DMS 273 treated with DMSO at 0.1 percent for 48 hours (cell line): ENCODE data around the gene TTLL5.
"Not testable (repeated sequence)": the region's sequence is repeated elsewhere in the genome, so short reads cannot be mapped to it uniquely, and the experiment has no call there.

Experiments used
- DNase-seq: peaks from one replicate; lab custom pipeline; 2025; lab: John Stamatoyannopoulos, UW

Gene TTLL5

GRCh38 chr14:75650253-75651058, 10.6 kb upstream of the TTLL5 start:
- no peak for DNase-seq

- no peak for DNase-seq
Observed at GRCh38 chr14:75653563-75653962, 7.5 kb upstream of the TTLL5 start.

DNA sequence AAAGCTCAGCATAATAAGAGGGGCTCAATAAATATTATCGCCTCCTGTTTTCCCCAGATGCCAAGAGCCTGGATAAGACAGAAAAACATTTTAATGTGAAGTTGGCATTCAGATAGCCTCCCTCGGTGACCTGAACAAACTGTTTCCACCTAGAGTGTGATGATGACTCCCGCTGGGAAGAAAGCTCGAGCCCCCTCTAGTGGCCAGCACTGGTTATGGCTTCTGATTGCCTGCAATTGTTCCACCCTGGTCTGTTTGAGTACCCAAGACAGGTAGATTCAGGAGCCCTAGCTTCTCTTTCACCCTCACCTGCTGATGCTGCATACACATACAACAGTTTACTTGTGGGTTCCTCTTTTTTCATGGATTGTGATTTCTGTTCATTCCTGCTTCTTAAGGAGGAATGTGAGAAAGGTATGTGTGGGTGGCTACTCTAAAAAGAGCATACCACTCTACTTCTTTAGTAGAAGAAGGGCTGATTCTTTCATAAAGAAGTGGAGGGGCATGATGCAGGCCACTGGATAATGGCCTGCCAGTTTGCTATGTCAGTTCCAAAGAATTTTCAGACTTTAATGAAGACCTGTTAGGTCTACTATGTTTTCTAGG, 6.8 kb upstream of the TTLL5 start:
- DNase-seq: no peak

DNA sequence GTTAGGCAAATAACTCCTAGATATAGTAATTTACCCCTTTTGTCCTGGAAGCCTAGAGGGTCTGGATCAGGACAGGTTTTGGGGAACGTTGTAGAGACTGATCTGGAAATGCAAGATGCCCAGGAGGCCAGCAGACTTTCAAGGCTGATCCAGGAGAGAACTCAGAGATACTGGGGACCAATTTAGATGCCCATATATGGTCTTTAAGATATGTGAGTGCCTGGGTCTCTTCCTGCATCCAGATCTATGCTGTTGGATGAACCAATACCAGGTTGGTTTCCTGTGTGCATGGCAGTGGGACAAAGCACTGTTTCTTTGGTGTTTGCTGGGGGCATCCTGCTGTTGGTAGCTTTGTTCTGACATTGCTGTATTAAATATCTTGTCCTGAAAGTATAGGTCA, 5.8 kb upstream of the TTLL5 start:
- DNase-seq: no peak

GRCh38 chr14:75657331-75657730, 3.7 kb upstream of the TTLL5 start:
- no peak for DNase-seq

GRCh38 chr14:75658957-75659356, 2.1 kb upstream of the TTLL5 start:
- no peak for DNase-seq

DNA sequence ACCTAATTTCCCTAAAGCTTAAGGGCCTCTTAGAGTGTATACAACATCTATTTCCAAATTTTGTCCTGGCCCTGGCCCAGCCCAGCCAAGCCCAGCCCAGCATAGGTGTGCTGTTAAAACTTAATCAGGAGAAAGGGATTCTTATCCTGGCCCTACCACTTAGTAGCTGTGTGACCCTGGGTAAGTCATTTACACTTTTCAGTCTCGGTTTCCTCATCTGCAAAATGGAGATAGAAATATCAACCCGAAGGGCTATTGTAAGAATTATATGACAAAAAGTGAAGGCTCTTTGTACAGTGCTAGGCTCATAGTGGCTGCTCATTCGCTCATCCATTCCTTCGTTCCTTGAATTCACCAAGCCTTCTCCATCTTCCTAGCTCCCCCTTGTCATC, 812 bp upstream of the TTLL5 start:
- DNase-seq: no peak

DNA sequence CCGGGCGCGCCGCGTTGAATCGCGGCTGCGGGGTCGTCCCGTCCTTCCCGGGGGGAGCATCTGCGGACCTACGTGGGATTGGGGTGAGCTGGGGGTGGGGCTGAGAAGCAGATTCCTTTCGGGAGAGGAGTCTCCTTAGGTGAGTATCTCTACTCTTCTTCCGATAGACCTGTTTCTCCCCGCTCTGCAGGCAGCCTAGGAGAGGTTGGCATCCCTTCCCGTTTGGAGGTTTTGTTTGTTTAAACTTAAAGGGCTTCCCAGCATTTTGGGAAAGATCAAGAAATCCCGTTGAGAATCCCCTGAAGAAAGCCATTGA, 411 bp downstream of the TTLL5 start:
- DNase-seq: no peak

GRCh38 chr14:75662966-75663365, 1.9 kb downstream of the TTLL5 start:
- DNase-seq: no peak

GRCh38 chr14:75667099-75667765, 6.2 kb downstream of the TTLL5 start:
- no peak for DNase-seq

DNA sequence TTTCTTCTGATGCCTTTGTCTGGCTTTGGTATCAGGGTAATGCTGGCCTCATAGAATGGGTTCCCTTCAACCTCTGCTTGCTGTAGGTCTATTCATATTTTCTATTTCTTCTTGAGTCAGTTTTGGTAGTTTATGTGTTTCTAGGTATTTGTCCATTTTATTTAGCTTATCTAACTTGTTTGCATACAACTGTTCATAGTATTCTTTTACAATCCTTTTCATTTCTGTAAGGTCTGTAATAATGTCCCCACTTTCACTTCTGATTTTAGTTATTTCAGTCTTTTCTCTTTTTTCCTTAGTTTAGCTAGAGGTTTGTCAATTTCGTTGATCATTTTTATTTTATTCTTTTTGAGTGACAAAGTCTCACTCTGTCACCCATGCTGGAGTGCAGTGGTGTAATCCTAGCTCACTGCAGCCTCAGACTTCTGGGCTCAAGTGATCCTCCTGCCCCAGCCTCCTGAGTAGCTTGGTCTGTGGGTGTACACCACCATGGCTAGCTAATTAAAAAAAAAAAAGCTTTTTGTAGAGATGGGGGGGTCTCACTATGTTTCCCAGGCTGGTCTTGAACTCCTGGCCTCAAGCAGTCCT, 11.7 kb downstream of the TTLL5 start:
- no peak for DNase-seq

DNA sequence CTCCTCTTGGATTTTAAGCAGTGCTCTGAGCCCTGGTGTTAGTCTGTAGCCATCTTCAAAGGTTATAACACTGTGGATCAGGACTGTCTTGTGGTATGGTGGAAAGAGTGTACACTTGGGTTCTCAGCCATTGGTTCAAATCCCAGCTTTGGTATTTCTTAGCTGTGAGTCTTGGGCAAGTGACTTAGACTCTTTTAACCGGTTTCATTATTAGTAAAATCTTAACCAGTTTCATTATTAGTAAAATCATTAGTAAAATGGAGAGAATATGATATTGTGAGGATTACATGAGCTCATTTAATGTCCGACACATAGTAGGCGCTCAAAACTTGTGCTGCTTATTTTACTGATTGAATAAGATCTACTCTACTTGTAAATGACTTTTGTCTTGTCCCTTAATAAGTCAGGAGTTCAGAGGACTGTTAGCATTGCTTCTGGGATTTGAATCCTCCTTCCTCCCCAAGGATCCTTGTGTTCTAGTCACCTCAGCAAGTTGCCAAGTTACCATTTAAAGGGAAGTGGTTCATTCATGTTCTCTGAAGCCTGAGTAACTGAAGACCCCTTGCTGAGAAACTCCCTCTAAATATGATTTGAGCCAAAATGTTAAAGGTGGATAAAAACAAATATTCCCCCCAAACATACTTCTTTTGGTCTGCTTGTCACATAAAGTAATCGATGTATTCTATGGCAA, 12.4 kb downstream of the TTLL5 start:
- no peak for DNase-seq

DNA sequence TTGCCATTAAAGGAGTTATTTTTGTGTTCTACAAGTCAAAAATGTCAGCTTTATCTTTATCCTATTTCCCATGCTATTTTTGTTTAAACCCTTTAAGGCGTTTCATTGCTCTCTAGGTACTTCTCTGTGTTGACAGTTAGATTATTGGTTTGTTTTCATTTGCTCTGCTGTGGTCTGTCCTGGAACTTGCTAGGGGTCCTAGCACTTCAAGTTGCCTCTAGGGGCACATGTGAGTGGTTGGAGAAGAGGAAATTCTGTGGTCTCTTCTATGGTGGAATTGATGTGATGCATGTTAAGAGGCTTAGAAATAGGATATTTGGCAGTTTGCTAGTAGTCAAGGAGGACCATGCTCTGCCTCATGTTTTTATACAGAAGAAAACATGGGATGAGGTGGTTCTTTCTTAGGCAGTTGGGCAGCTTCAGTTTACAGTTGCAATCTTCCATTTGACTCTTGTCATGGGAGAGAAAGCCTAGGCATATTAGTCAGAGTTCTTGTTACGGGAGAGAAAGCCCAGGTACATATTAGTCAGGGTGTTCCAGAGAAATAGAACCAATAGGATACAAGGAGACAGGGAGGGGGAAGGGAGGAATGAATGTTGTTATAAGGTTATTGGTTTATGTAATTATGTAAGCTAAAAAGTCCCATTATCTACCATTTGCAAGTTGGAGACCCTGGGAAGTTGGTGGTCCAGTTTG, 14.4 kb downstream of the TTLL5 start:
- DNase-seq: no peak

DNA sequence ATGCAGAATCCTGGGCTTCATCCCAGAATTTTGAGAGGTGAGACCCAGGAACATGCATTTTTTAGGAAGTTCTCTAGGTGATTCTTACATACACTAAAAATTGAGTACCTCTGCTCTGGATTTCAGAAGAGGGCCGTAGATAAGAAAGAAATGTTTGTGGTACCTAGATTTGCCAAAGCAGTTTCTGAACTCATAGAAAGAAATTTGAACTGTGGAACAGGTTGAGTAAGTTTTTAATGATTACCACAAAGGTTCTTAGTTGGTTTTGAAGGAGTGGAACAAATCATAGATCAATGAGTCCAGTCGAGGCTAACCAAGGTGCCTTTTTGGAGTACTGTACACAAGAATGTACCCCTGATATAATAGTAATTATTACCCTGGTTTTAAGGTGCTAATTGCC, 24.9 kb downstream of the TTLL5 start:
- no peak for DNase-seq

DNA sequence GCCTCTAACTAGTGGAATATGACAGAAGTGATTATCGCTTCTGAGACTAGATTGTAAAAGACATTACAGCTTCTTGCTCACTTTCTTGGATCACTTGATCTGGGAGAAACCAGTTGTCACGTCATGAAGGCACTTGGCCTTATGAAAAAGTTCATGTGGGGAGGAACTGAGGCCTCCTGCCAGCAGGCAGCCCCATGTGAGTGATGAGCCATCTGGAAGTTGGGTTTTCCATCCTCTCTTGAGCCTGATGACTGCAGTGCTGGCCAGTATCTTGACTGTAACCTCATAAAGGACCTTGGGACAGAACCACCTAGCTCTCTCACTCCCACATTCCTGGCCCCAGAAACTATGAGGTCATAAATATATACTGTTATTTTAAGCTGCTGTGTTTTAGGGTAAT, 28.0 kb downstream of the TTLL5 start:
- DNase-seq: no peak

- DNase-seq: no peak
Observed at GRCh38 chr14:75690010-75690409, 29.0 kb downstream of the TTLL5 start.

DNA sequence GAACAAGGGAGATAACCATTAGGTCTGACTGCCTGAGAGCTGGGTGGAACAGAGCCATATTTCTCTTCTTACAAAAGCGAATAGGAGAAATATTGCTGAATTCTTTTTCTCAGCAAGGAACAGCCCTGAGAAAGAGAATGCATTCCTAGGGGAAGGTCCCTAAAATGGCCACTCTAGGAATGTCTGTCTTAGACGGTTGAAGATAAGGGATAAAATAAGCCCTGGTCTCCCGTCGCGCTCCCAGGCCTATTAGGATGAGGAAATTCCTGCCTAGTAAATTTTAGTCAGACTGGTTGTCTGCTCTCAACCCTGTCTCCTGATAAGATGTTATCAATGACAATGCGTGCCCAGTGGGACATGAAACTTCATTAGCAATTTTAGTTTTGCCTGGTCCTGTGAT, 34.0 kb downstream of the TTLL5 start:
- not testable (repeated sequence) for DNase-seq

DNA sequence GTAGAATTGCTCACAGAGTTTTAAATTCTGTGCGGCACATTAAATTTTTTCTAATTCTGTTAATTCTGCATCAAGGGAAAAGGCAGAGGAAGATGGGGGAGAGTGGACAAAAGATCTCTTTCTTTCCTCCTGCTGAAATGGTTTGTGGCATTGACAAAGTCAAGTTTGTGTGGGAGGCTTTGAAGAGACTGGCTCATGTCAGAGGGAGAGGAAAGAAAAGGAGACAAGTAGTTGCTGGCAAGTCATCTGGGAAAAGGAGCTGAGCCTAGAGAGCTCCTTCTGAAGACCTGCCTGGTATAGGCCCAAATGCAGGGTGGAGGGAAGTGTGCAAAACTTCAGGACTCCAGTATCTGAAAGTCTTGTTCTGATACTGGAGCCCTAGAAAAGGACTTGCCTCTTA, 36.3 kb downstream of the TTLL5 start:
- DNase-seq: no peak

DNA sequence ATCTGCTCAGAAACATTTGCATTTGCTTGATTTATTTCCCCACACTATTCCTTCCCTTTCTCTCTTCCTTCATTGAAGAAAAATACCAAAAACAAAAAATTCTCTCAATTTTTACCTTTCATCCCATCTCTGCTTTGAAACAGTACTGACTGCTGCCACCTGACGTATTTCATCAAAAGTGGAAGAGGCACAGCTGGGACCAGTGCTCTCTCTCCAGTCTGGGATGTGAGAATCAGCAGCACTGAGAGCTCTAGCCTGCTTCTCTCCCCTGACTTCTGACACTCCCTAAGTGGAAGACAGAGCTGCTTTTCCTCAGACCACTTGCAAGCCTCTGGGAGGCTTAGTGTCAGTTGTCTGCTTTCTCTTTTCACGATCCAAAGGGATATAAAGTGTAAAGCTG, 36.9 kb downstream of the TTLL5 start:
- no peak for DNase-seq

DNA sequence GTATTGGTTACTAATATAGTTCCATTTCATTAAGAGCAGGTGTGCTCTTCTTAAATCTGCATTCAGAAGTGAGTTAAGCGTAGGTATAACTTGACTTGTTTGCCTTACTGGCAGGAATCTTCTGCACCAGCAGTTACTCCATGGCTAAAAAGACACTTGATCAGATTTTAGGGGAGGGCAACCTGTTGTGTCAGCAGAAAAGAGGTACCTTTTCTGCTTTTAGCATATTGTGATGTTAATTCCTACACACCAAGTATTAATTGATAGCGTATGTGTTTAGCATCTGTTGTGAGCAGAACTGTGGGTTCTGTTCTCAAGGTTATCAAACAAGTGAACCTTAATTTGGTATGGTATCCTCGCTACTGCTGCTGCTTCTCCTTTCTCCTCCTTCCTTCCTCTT, 38.3 kb downstream of the TTLL5 start:
- DNase-seq: no peak

DNA sequence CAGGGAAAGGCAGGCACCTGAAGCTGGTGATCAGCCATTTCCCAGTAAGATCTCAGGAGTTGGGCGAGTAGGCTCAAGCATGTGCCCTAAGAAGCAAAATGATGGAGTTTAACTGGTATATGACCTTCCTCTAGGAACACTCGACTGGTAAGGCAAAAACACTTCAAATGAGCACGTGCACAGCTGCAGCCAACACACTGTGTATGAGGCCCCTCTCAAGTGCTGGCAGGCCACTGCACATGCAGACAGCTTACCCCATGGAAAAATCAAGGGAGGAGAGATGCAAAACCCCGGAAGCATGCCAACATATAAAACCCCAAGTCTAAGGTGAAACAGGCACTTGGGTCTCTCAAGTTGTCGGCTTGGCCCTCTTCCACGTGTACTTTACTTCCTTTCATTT, 39.2 kb downstream of the TTLL5 start:
- DNase-seq: no peak

GRCh38 chr14:75702122-75702521, 41.1 kb downstream of the TTLL5 start:
- DNase-seq: no peak
